GM12878 (cell line): ENCODE results near the gene RGS16. TPM values are rescaled to one million over a fixed set of nuclear protein-coding genes. Genes with fewer than 3 reads are reported as not detected.

Experiments
- KLF5 ChIP-seq: fragments of 450-650 bp; IDR thresholded peaks from 2 replicates; pipeline ENCODE4 v1.6.1; 2014; ENCODE audit warnings: mild to moderate bottlenecking; ENCODE audit not compliant: partially characterized antibody
- SKIL ChIP-seq: fragments of 450-650 bp; IDR thresholded peaks from 2 replicates; pipeline ENCODE4 v1.6.1; 2017; ENCODE audit warnings: mild to moderate bottlenecking, low read depth, inconsistent platforms; ENCODE audit not compliant: poor library complexity, severe bottlenecking
- polyA plus RNA-seq, 11 experiments: library from polyadenylated mRNA; depleted of rRNA in 4 of 11; unstranded in 6 of 11; stranded (reverse) in 5 of 11; fragments of >200 nt; fragmentation: Nextera tagmentation in 4 of 11; fragmentation: Illumina TruSeq in 1 of 11; extraction: Ambion mirVana in 4 of 11; extraction: Trizol in 1 of 11; gene quantifications; 1 replicate in 1 of 11; 2 replicates in 10 of 11; pipeline versions ENCODE4 v1.2.1 to v1.2.3, GENCODE V29; 2011 to 2016; ENCODE audit warnings: inconsistent platforms in 2 of 11, missing spikeins in 2 of 11, low read depth in 1 of 11
- small RNA-seq: library from RNA; depleted of rRNA; stranded (forward); fragments of <200 nt; gene quantifications from one replicate; pipeline ENCODE3, GENCODE V24; 2014
- total RNA-seq, 4 experiments: library from RNA; depleted of rRNA in 3 of 4; stranded (reverse); fragments of >200 nt in 3 of 4; fragmentation: Illumina TruSeq in 1 of 4; extraction: Trizol in 1 of 4; gene quantifications; 2 replicates each; pipeline versions ENCODE4 v1.2.1 to v1.2.3, GENCODE V29; 2013 to 2021

RGS16 gene
- total and polyA plus RNA-seq, 10 of the 15 experiments (the other 5 are each of a cell fraction or from before 2014, with no cell fraction given), result 16.4 to 58.2 (median 44.6) TPM

GRCh38 chr1:182549346-182549745 is 54.8 kb downstream of the RGS16 start (continued):
- TF ChIP-seq SKIL (no peak), KLF5 (no peak)

Small RNA genes lying within 50 kb of the gene (small RNA-seq; reads per million reads assigned to genes)
- gene RF00017, result not detected

Other genes starting within 250 kb of the RGS16 start
- 174 and 183 TPM in 2 replicates for gene GLUL, start 212.6 kb downstream of the RGS16 start, total RNA-seq (2014; rRNA removed)
- 141 TPM in 2 replicates for gene GLUL, start 212.6 kb downstream of the RGS16 start, total RNA-seq (2014; rRNA removed; fragmentation: Illumina TruSeq; extraction: Trizol)
- 172 and 191 TPM in 2 replicates for gene GLUL, start 212.6 kb downstream of the RGS16 start, total RNA-seq (2021)
- gene GLUL, start 212.6 kb downstream of the RGS16 start, polyA plus RNA-seq (2011; rRNA removed), result 1.0 and 2.3 TPM in 2 replicates
- 192 and 194 TPM in 2 replicates for gene GLUL, start 212.6 kb downstream of the RGS16 start, polyA plus RNA-seq (2014; fragmentation: Illumina TruSeq; extraction: Trizol)
- gene GLUL, start 212.6 kb downstream of the RGS16 start, polyA plus RNA-seq (2014; fragmentation: Nextera tagmentation; extraction: Ambion mirVana), result 100 to 1,000 TPM; 166 to 392 TPM
- gene GLUL, start 212.6 kb downstream of the RGS16 start, polyA plus RNA-seq (2014; rRNA removed), result 155 and 160 TPM in 2 replicates
- gene GLUL, start 212.6 kb downstream of the RGS16 start, polyA plus RNA-seq (2016; fragmentation: Nextera tagmentation; extraction: Ambion mirVana), result 100 to 1,000 TPM; 162 TPM
- gene TEDDM1, start 203.7 kb downstream of the RGS16 start, total RNA-seq (2014; rRNA removed), result 0.11 TPM in 1 of 2 replicates, not detected in the other
- gene TEDDM1, start 203.7 kb downstream of the RGS16 start, total RNA-seq (2014; rRNA removed; fragmentation: Illumina TruSeq; extraction: Trizol), result not detected in 2 replicates
- gene TEDDM1, start 203.7 kb downstream of the RGS16 start, total RNA-seq (2021), result not detected in 2 replicates
- not detected in 2 replicates for gene TEDDM1, start 203.7 kb downstream of the RGS16 start, polyA plus RNA-seq (2011; rRNA removed)
- gene TEDDM1, start 203.7 kb downstream of the RGS16 start, polyA plus RNA-seq (2014; fragmentation: Illumina TruSeq; extraction: Trizol), result not detected in 2 replicates
- not detected for gene TEDDM1, start 203.7 kb downstream of the RGS16 start, polyA plus RNA-seq (2014; fragmentation: Nextera tagmentation; extraction: Ambion mirVana)
- gene TEDDM1, start 203.7 kb downstream of the RGS16 start, polyA plus RNA-seq (2014; rRNA removed), result not detected in 2 replicates
- gene TEDDM1, start 203.7 kb downstream of the RGS16 start, polyA plus RNA-seq (2016; fragmentation: Nextera tagmentation; extraction: Ambion mirVana), result under 1 TPM in 1 of 2 experiments, not detected in 1; 0.11 TPM
- 0.17 and 0.27 TPM in 2 replicates for gene RGSL1, start 154.2 kb downstream of the RGS16 start, total RNA-seq (2014; rRNA removed)
- 0.27 TPM in 1 of 2 replicates, not detected in the other for gene RGSL1, start 154.2 kb downstream of the RGS16 start, total RNA-seq (2014; rRNA removed; fragmentation: Illumina TruSeq; extraction: Trizol)
- gene RGSL1, start 154.2 kb downstream of the RGS16 start, total RNA-seq (2021), result not detected in 2 replicates
- not detected in 2 replicates for gene RGSL1, start 154.2 kb downstream of the RGS16 start, polyA plus RNA-seq (2011; rRNA removed)
- 0.14 and 0.28 TPM in 2 replicates for gene RGSL1, start 154.2 kb downstream of the RGS16 start, polyA plus RNA-seq (2014; fragmentation: Illumina TruSeq; extraction: Trizol)
- gene RGSL1, start 154.2 kb downstream of the RGS16 start, polyA plus RNA-seq (2014; fragmentation: Nextera tagmentation; extraction: Ambion mirVana), result not detected
- 0.05 TPM in 1 of 2 replicates, not detected in the other for gene RGSL1, start 154.2 kb downstream of the RGS16 start, polyA plus RNA-seq (2014; rRNA removed)
- gene RGSL1, start 154.2 kb downstream of the RGS16 start, polyA plus RNA-seq (2016; fragmentation: Nextera tagmentation; extraction: Ambion mirVana), result under 1 TPM in 1 of 2 experiments, not detected in 1; 0.28 TPM
- gene RNASEL, start 15.1 kb downstream of the RGS16 start, total RNA-seq (2014; rRNA removed), result 4.3 and 5.4 TPM in 2 replicates
- 6.4 and 7.0 TPM in 2 replicates for gene RNASEL, start 15.1 kb downstream of the RGS16 start, total RNA-seq (2014; rRNA removed; fragmentation: Illumina TruSeq; extraction: Trizol)
- 4.4 TPM in 2 replicates for gene RNASEL, start 15.1 kb downstream of the RGS16 start, total RNA-seq (2021)
- gene RNASEL, start 15.1 kb downstream of the RGS16 start, polyA plus RNA-seq (2011; rRNA removed), result 10.8 and 14.4 TPM in 2 replicates
- 6.0 and 8.3 TPM in 2 replicates for gene RNASEL, start 15.1 kb downstream of the RGS16 start, polyA plus RNA-seq (2014; fragmentation: Illumina TruSeq; extraction: Trizol)
- 1 to 10 TPM; 3.0 to 3.7 TPM for gene RNASEL, start 15.1 kb downstream of the RGS16 start, polyA plus RNA-seq (2014; fragmentation: Nextera tagmentation; extraction: Ambion mirVana)
- 4.0 and 4.7 TPM in 2 replicates for gene RNASEL, start 15.1 kb downstream of the RGS16 start, polyA plus RNA-seq (2014; rRNA removed)
- 1 to 10 TPM; 5.3 to 6.0 TPM for gene RNASEL, start 15.1 kb downstream of the RGS16 start, polyA plus RNA-seq (2016; fragmentation: Nextera tagmentation; extraction: Ambion mirVana)
- gene RGS8, start 80.2 kb upstream of the RGS16 start, total RNA-seq (2014; rRNA removed), result 0.16 and 0.62 TPM in 2 replicates
- 0.36 and 0.41 TPM in 2 replicates for gene RGS8, start 80.2 kb upstream of the RGS16 start, total RNA-seq (2014; rRNA removed; fragmentation: Illumina TruSeq; extraction: Trizol)
- 0.31 and 0.35 TPM in 2 replicates for gene RGS8, start 80.2 kb upstream of the RGS16 start, total RNA-seq (2021)
- 0.40 and 0.43 TPM in 2 replicates for gene RGS8, start 80.2 kb upstream of the RGS16 start, polyA plus RNA-seq (2011; rRNA removed)
- 0.14 and 0.56 TPM in 2 replicates for gene RGS8, start 80.2 kb upstream of the RGS16 start, polyA plus RNA-seq (2014; fragmentation: Illumina TruSeq; extraction: Trizol)
- gene RGS8, start 80.2 kb upstream of the RGS16 start, polyA plus RNA-seq (2014; fragmentation: Nextera tagmentation; extraction: Ambion mirVana), result under 1 TPM; 0.07 to 0.18 TPM
- gene RGS8, start 80.2 kb upstream of the RGS16 start, polyA plus RNA-seq (2014; rRNA removed), result 0.22 and 0.52 TPM in 2 replicates
- under 1 TPM; 0.03 to 0.43 TPM for gene RGS8, start 80.2 kb upstream of the RGS16 start, polyA plus RNA-seq (2016; fragmentation: Nextera tagmentation; extraction: Ambion mirVana)
- gene NPL, start 185.4 kb upstream of the RGS16 start, total RNA-seq (2014; rRNA removed), result 15.3 and 19.2 TPM in 2 replicates
- 7.6 and 8.9 TPM in 2 replicates for gene NPL, start 185.4 kb upstream of the RGS16 start, total RNA-seq (2014; rRNA removed; fragmentation: Illumina TruSeq; extraction: Trizol)
- 10.8 and 11.9 TPM in 2 replicates for gene NPL, start 185.4 kb upstream of the RGS16 start, total RNA-seq (2021)
- 5.3 and 8.2 TPM in 2 replicates for gene NPL, start 185.4 kb upstream of the RGS16 start, polyA plus RNA-seq (2011; rRNA removed)
- 12.0 and 15.4 TPM in 2 replicates for gene NPL, start 185.4 kb upstream of the RGS16 start, polyA plus RNA-seq (2014; fragmentation: Illumina TruSeq; extraction: Trizol)
- gene NPL, start 185.4 kb upstream of the RGS16 start, polyA plus RNA-seq (2014; fragmentation: Nextera tagmentation; extraction: Ambion mirVana), result 10 to 100 TPM; 12.6 to 15.1 TPM
- 8.2 and 8.4 TPM in 2 replicates for gene NPL, start 185.4 kb upstream of the RGS16 start, polyA plus RNA-seq (2014; rRNA removed)
- gene NPL, start 185.4 kb upstream of the RGS16 start, polyA plus RNA-seq (2016; fragmentation: Nextera tagmentation; extraction: Ambion mirVana), result 1 to 10 TPM; 8.5 to 9.1 TPM
- 165 and 178 TPM in 2 replicates for gene DHX9, start 235.0 kb upstream of the RGS16 start, total RNA-seq (2014; rRNA removed)
- gene DHX9, start 235.0 kb upstream of the RGS16 start, total RNA-seq (2014; rRNA removed; fragmentation: Illumina TruSeq; extraction: Trizol), result 217 and 229 TPM in 2 replicates
- 227 and 235 TPM in 2 replicates for gene DHX9, start 235.0 kb upstream of the RGS16 start, total RNA-seq (2021)
- gene DHX9, start 235.0 kb upstream of the RGS16 start, polyA plus RNA-seq (2011; rRNA removed), result 234 and 266 TPM in 2 replicates
- gene DHX9, start 235.0 kb upstream of the RGS16 start, polyA plus RNA-seq (2014; fragmentation: Illumina TruSeq; extraction: Trizol), result 219 and 238 TPM in 2 replicates
- gene DHX9, start 235.0 kb upstream of the RGS16 start, polyA plus RNA-seq (2014; fragmentation: Nextera tagmentation; extraction: Ambion mirVana), result 100 to 1,000 TPM in 1 of 2 experiments, 10 to 100 TPM in 1; 90.7 to 130 TPM
- 188 and 189 TPM in 2 replicates for gene DHX9, start 235.0 kb upstream of the RGS16 start, polyA plus RNA-seq (2014; rRNA removed)
- gene DHX9, start 235.0 kb upstream of the RGS16 start, polyA plus RNA-seq (2016; fragmentation: Nextera tagmentation; extraction: Ambion mirVana), result 100 to 1,000 TPM; 214 to 221 TPM